Breast epithelium (tissue), 3 donors: ENCODE data around the gene EPHA2.

Source experiments
- CTCF ChIP-seq, 3 donors: fragments of 450-650 bp; IDR thresholded peaks; one replicate each; pipeline ENCODE4 v1.5.1; 2016 to 2017; ENCODE audit warnings: antibody characterized with exemption in 3 of 3, mild to moderate bottlenecking in 3 of 3, moderate library complexity in 3 of 3
- POLR2A ChIP-seq: fragments of 450-650 bp; IDR thresholded peaks from one replicate; pipeline ENCODE4 v1.6.1; 2016; ENCODE audit warnings: antibody characterized with exemption, mild to moderate bottlenecking, moderate library complexity

- TF ChIP-seq CTCF (IDR thresholded peaks at IDR 0.05) (no peak), POLR2A (no peak)
Measured at GRCh38 chr1:16177306-16177705, 21.4 kb upstream of the EPHA2 start.
